ENCODE measurements around the gene SNRPF. TPM values are rescaled to one million over a fixed set of nuclear protein-coding genes. Genes with fewer than 3 reads are reported as not detected.

SNRPF gene
- total RNA-seq, 1 experiment from 2014 or later = 50.3 TPM

- intact Hi-C loops (cut with micrococcal nuclease; ENCODE audit: unreplicated experiment) = no loop called here
- H3K4me3 ChIP-seq = no peak overlapping the region
- H3K27ac ChIP-seq = no peak overlapping the region
- H3F3A ChIP-seq (ENCODE audit: insufficient read depth, low read depth) = no peaks in the 10 kb centered on the region
- no peaks in the 10 kb centered on the region for H3K79me2 ChIP-seq (ENCODE audit: low read depth)
- H3K4me2 ChIP-seq = no peak overlapping the region
- ChIA-PET POLR2A (ENCODE audit: unreplicated experiment) (no interaction called here), CTCF (no interaction called here)
- BruUV-seq (replicated peaks) = no TSS peak
- TF ChIP-seq EZH2 (IDR thresholded peaks at IDR 0.05; ENCODE audit: low read depth) = no peak
- no peak for TF ChIP-seq CTCF (conservative IDR thresholded peaks at IDR 0.05)
- H3K9me3 ChIP-seq (ENCODE audit: insufficient read depth, low read depth) = no peaks in the 10 kb centered on the region
- DNase-seq = no peak
- H4K20me1 ChIP-seq (ENCODE audit: insufficient read depth) = no peaks in the 10 kb centered on the region
- no peaks in the 10 kb centered on the region for H3K27me3 ChIP-seq (ENCODE audit: insufficient read depth, low read depth)
- H3K36me3 ChIP-seq (ENCODE audit: low read depth) = no peaks in the 10 kb centered on the region
- H3K4me1 ChIP-seq (replicated peaks; ENCODE audit: insufficient read depth) = no peaks in the 10 kb centered on the region
- H2AFZ ChIP-seq = no peak overlapping the region; the same call in 1 of the 2 replicates
- no peaks in the 10 kb centered on the region for H3K9me2 ChIP-seq (ENCODE audit: insufficient read depth)
Measured at GRCh38 chr12:95890958-95891357, 32.2 kb downstream of the SNRPF start.

- intact Hi-C loops (cut with micrococcal nuclease; ENCODE audit: unreplicated experiment) = no loop called here
- no peak overlapping the region; the same call in 1 of the 2 replicates for H2AFZ ChIP-seq
- no TSS peak for BruUV-seq (replicated peaks)
- H3K4me3 ChIP-seq = no peak overlapping the region
- H3K79me2 ChIP-seq (ENCODE audit: low read depth) = no peaks in the 10 kb centered on the region
- ChIA-PET CTCF (interaction anchor here (0.6 kb wide), 1 partner anchor 57 kb away, joined by 4 read pairs; no protein-coding TSS in a partner anchor), POLR2A (ENCODE audit: unreplicated experiment) (no interaction called here)
- no peak overlapping the region for H3K27ac ChIP-seq
- DNase-seq = no peak
- TF ChIP-seq CTCF (conservative IDR thresholded peaks at IDR 0.05) = no peak
- TF ChIP-seq EZH2 (IDR thresholded peaks at IDR 0.05; ENCODE audit: low read depth) = no peak
- H3K9me3 ChIP-seq (ENCODE audit: insufficient read depth, low read depth) = no peaks in the 10 kb centered on the region
- no peak overlapping the region for H3K4me2 ChIP-seq
- H3K4me1 ChIP-seq (replicated peaks; ENCODE audit: insufficient read depth) = no peaks in the 10 kb centered on the region
- no peaks in the 10 kb centered on the region for H3K9me2 ChIP-seq (ENCODE audit: insufficient read depth)
- no peaks in the 10 kb centered on the region for H3K27me3 ChIP-seq (ENCODE audit: insufficient read depth, low read depth)
- H3F3A ChIP-seq (ENCODE audit: insufficient read depth, low read depth) = no peaks in the 10 kb centered on the region
- H3K36me3 ChIP-seq (ENCODE audit: low read depth) = no peaks in the 10 kb centered on the region
- no peaks in the 10 kb centered on the region for H4K20me1 ChIP-seq (ENCODE audit: insufficient read depth)
Measured at GRCh38 chr12:95896846-95897245, 38.1 kb downstream of the SNRPF start.

GRCh38 chr12:95898081-95898480 is 39.3 kb downstream of the SNRPF start:
- ChIA-PET CTCF (no interaction called here), POLR2A (ENCODE audit: unreplicated experiment) (no interaction called here)
- no TSS peak for BruUV-seq (replicated peaks)
- no peaks in the 10 kb centered on the region for H3K36me3 ChIP-seq (ENCODE audit: low read depth)
- no peak overlapping the region for H3K4me3 ChIP-seq
- H3K27ac ChIP-seq = no peak overlapping the region
- DNase-seq = no peak
- H3F3A ChIP-seq (ENCODE audit: insufficient read depth, low read depth) = no peaks in the 10 kb centered on the region
- H3K9me3 ChIP-seq (ENCODE audit: insufficient read depth, low read depth) = peaks cover 6% of the 10 kb centered on the region; the same call in 1 of the 2 replicates
- no peak overlapping the region for H3K4me2 ChIP-seq
- H3K79me2 ChIP-seq (ENCODE audit: low read depth) = no peaks in the 10 kb centered on the region
- H4K20me1 ChIP-seq (ENCODE audit: insufficient read depth) = no peaks in the 10 kb centered on the region
- H3K27me3 ChIP-seq (ENCODE audit: insufficient read depth, low read depth) = no peaks in the 10 kb centered on the region
- intact Hi-C loops (cut with micrococcal nuclease; ENCODE audit: unreplicated experiment) = no loop called here
- no peaks in the 10 kb centered on the region for H3K4me1 ChIP-seq (replicated peaks; ENCODE audit: insufficient read depth)
- H2AFZ ChIP-seq = no peak overlapping the region
- TF ChIP-seq CTCF (conservative IDR thresholded peaks at IDR 0.05) = no peak
- TF ChIP-seq EZH2 (IDR thresholded peaks at IDR 0.05; ENCODE audit: low read depth) = no peak
- no peaks in the 10 kb centered on the region for H3K9me2 ChIP-seq (ENCODE audit: insufficient read depth)

All from PC-9 (cell line).